NB4 (cell line): ENCODE results near the gene THSD7B.

Experiments used
- CTCF ChIP-seq: IDR thresholded peaks from one replicate; pipeline ENCODE4 v1.5.1; 2012; ENCODE audit warnings: low read depth, low read length
- MAX ChIP-seq: IDR thresholded peaks from 2 replicates; pipeline ENCODE4 v1.6.1; 2011; ENCODE audit warnings: low read depth, low read length
- POLR2A ChIP-seq: IDR thresholded peaks from 2 replicates; pipeline ENCODE4 v1.6.1; 2011; ENCODE audit warnings: mild to moderate bottlenecking; ENCODE audit not compliant: insufficient read length; ENCODE audit errors: extremely low read depth

GRCh38 chr2:137454886-137455285, 689.5 kb downstream of the THSD7B start:
- TF ChIP-seq CTCF (no peak), POLR2A (no peak), MAX (no peak)
